Naive B cell (primary cell): Measurements from ENCODE around the gene SLC38A7. TPM values are rescaled to one million over a fixed set of nuclear protein-coding genes. Genes with fewer than 3 reads are reported as not detected.
A peak's percentile ranks its signal among the peaks of the same experiment; 100 is the strongest.
"Not testable (repeated sequence)": the region's sequence is repeated elsewhere in the genome, so short reads cannot be mapped to it uniquely, and the experiment has no call there.

Experiments
- ATAC-seq, 2 donors: fragments of 150-1000 bp; cut with Tn5 transposase; 2 replicates each; pipeline ENCODE4 v1.10.0; 2021; ENCODE audit warnings: low read depth in 2 of 2, mild to moderate bottlenecking in 2 of 2, moderate library complexity in 2 of 2
- DNase-seq: peaks from one replicate; pipeline ENCODE4 v3.0.0; 2022
- H3K27ac Mint-ChIP-seq, 6 donors: one replicate each; pipeline ENCODE4 v1.8.0; 2020 to 2022; ENCODE audit warnings: mild to moderate bottlenecking in 6 of 6, mixed read lengths in 6 of 6, moderate library complexity in 5 of 6, inconsistent platforms in 2 of 6
- H3K27me3 Mint-ChIP-seq, 3 donors: one replicate each; pipeline ENCODE4 v1.8.0; 2021 to 2022; ENCODE audit warnings: mixed read lengths in 3 of 3, mild to moderate bottlenecking in 1 of 3
- H3K36me3 Mint-ChIP-seq, 2 donors: one replicate each; pipeline ENCODE4 v1.8.0; 2020 to 2022; ENCODE audit warnings: mixed read lengths in 2 of 2, inconsistent platforms in 1 of 2, mild to moderate bottlenecking in 1 of 2
- H3K4me1 Mint-ChIP-seq, 3 donors: one replicate each; pipeline ENCODE4 v1.8.0; 2020 to 2022; ENCODE audit warnings: mixed read lengths in 3 of 3, inconsistent platforms in 1 of 3, mild to moderate bottlenecking in 1 of 3, moderate library complexity in 1 of 3
- H3K4me3 Mint-ChIP-seq, 8 donors: one replicate each; pipeline ENCODE4 v1.8.0; 2020 to 2022; ENCODE audit warnings: mild to moderate bottlenecking in 8 of 8, mixed read lengths in 8 of 8, moderate library complexity in 8 of 8, inconsistent platforms in 2 of 8
- H3K9me3 Mint-ChIP-seq, 7 donors: one replicate each; pipeline ENCODE4 v1.8.0; 2020 to 2022; ENCODE audit warnings: mixed read lengths in 7 of 7, mild to moderate bottlenecking in 5 of 7, inconsistent platforms in 2 of 7, moderate library complexity in 1 of 7
- polyA plus RNA-seq, 6 donors: library from polyadenylated mRNA; unstranded; fragments of 300-500 nt; fragmentation: Illumina TruSeq; gene quantifications; one replicate each; pipeline ENCODE4 v1.2.3, GENCODE V29; 2021; ENCODE audit warnings: low read depth in 6 of 6

Gene SLC38A7
- polyA plus RNA-seq, 6 donors from 2014 or later: 2.5 to 7.0 (median 3.6) TPM

DNA sequence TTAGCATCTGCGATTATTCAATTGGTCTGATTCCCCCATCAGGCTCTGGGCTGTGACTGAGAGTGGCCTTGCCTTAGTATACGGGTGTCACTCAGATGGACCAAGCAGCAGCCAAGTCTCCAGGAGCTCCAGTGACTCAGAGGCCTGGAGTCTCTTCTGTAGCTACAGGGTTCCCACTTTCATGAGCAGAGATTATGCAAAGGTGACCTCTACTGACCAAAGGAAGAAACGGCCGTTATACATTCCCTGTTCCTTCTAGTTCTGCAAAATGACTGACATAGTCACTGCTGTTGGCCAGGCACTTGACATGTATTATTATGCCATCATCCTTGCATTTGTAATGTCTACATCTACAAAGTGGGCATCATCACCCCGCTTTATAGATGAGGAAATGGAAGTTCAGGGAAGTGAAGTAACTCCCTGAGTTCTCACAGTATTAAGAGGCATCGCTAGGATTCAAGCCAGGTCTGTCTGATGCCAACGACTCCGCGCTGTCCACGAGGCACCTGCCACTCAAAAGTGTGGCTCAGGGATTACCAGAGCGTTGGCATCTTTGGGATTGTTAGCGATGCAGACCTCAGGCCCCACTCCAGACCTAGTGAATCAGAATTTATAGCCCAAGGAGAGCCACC, 23.3 kb downstream of the SLC38A7 start:
- no peaks in the 10 kb centered on the region for H3K27me3 Mint-ChIP-seq
- peak; percentile 51 to 67 for ATAC-seq
- DNase-seq: peak; percentile 12
- H3K36me3 Mint-ChIP-seq: peaks cover 0 to 1% of the 10 kb centered on the region in 2 donors
- no peak overlapping the region for H3K4me3 Mint-ChIP-seq
- H3K4me1 Mint-ChIP-seq: no peaks in the 10 kb centered on the region
- H3K9me3 Mint-ChIP-seq: peaks cover 0 to 1% (median 0%) of the 10 kb centered on the region in 7 donors
- H3K27ac Mint-ChIP-seq: no peak overlapping the region

DNA sequence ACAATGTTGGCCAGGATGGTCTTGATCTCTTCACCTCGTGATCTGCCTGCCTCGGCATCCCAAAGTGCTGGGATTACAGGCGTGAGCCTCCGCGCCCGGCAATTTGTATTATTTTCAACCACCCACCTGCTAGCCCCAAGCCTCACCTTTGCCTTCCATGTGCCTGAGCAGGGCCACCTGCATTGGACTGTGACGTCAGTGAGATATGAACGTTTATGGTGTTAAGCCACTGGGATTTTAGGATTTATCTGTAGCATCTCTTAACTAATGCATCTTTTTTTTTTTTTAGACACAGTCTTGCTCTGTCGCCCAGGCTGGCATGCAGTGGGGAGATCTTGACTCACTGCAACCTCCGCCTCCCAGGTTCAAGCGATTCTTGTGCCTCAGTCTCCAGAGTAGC, 24.7 kb downstream of the SLC38A7 start:
- DNase-seq, H3K27me3 Mint-ChIP-seq, H3K4me3 Mint-ChIP-seq, ATAC-seq, H3K9me3 Mint-ChIP-seq, H3K36me3 Mint-ChIP-seq, H3K4me1 Mint-ChIP-seq: not testable (repeated sequence)
- peak overlapping the region in 1 of 6 donors; percentile 71 for H3K27ac Mint-ChIP-seq

DNA sequence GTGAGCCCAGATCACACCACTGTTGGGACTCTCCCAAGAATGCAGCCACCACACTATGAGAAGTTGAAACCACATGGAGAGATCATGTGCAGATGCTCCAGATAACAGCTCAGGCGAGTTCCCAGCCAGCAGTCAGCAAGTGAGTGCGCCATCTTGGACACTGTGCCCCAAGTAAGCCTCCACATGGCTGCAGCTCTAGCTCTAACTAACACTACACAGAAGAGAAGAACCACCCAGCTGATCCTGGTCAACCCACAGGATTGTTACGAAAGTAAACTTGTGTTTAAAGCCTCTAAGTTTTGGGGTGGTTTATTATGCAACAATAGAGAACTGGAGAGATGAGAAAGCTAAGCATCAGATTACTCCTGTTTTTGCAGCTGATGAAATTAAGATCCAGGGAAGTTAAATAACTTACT, 25.8 kb downstream of the SLC38A7 start:
- no peaks in the 10 kb centered on the region for H3K36me3 Mint-ChIP-seq

DNA sequence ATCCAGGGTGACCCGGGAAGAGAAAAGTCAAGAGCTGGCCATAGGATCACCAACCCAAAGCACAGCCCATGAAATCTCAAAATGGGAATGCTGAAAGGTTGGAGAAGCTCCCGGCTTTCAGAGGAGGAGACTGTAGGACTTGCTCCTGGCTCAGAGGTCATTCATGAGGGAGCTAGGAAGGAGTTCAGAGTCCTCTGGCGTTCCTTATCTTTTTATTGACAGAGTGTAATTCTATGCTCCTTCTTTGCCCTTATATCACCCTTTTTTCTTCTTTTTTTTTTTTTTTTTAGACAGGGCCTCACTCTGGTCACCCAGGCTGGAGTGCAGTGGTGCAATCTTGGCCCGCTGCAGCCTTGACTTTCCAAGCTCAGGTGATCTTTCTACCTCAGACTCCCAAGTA, 27.7 kb downstream of the SLC38A7 start:
- Mint-ChIP-seq H3K36me3 (no peaks in the 10 kb centered on the region), H3K4me3 (no peak overlapping the region), H3K9me3 (no peaks in the 10 kb centered on the region), H3K27ac (peak overlapping the region in 1 of 6 donors; percentile 21), H3K4me1 (no peaks in the 10 kb centered on the region), H3K27me3 (peaks cover 0 to 8% (median 8%) of the 10 kb centered on the region in 3 donors)
- DNase-seq: no peak
- no peak for ATAC-seq

More for the DNA sequence above, 25.8 kb downstream of the SLC38A7 start:
- Mint-ChIP-seq H3K4me1 (no peaks in the 10 kb centered on the region), H3K4me3 (no peak overlapping the region), H3K27ac (no peak overlapping the region), H3K27me3 (peaks cover 0 to 7% (median 7%) of the 10 kb centered on the region in 3 donors), H3K9me3 (no peaks in the 10 kb centered on the region)
- DNase-seq (no peak), ATAC-seq (no peak)

DNA sequence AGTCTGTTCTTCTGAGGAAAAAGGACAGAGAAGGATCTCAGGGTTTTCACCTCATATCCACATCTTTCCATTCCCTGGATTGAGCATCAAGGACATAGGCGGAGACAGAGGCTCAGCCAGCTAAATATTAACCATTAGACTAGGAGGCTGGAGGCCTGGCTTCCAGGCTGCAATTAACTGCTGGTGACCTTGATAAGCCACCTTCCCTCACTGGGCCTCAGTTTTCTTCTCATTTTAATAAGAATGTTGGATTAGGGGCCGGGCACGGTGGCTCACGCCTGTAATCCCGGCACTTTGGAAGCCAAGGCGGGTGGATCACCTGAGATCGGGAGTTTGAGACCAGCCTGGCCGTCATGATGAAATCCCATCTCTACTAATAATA, 29.4 kb downstream of the SLC38A7 start:
- ATAC-seq: no peak
- H3K9me3 Mint-ChIP-seq: no peaks in the 10 kb centered on the region
- no peak overlapping the region for H3K27ac Mint-ChIP-seq
- peaks cover 0 to 5% (median 4%) of the 10 kb centered on the region in 3 donors for H3K4me1 Mint-ChIP-seq
- no peak for DNase-seq
- H3K27me3 Mint-ChIP-seq: peaks cover 0 to 8% (median 8%) of the 10 kb centered on the region in 3 donors
- no peak overlapping the region for H3K4me3 Mint-ChIP-seq
- H3K36me3 Mint-ChIP-seq: no peaks in the 10 kb centered on the region

DNA sequence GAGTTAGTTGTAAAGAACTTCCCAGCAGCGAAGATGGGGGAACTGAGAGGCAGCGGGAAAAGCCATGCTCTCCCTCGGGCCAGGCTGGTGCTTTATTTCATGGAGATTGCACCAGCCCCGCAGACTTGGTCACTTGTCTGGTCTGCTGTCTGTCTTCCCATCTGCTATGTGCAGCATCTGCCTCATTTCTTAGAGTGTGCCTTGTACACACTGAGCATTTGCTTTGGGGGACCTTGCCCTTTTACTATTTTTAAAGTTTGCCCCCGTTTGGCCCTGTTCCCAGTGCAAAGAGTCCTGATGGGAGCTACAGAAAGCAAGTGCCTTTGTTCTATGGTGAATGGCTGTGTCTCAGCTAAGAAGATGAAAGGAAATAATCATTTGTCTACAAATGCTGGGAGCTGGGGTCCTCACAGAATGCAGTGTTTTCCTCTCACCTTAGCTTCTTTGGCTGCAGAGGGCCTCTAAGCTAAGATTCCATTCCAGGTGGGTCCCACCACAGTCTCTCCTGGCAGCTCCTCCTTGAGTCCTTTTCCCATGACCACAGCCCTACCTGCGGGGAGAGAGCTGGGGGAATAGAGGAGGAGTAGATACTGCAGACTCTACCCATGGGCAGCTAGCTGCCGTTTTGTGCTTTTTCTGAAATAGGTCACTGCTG, 29.9 kb downstream of the SLC38A7 start:
- no peak for ATAC-seq
- peaks cover 0 to 5% (median 4%) of the 10 kb centered on the region in 3 donors for H3K4me1 Mint-ChIP-seq
- no peak overlapping the region for H3K27ac Mint-ChIP-seq
- H3K4me3 Mint-ChIP-seq: no peak overlapping the region
- H3K27me3 Mint-ChIP-seq: peaks cover 0 to 8% (median 8%) of the 10 kb centered on the region in 3 donors
- H3K36me3 Mint-ChIP-seq: no peaks in the 10 kb centered on the region
- no peak for DNase-seq
- no peaks in the 10 kb centered on the region for H3K9me3 Mint-ChIP-seq

DNA sequence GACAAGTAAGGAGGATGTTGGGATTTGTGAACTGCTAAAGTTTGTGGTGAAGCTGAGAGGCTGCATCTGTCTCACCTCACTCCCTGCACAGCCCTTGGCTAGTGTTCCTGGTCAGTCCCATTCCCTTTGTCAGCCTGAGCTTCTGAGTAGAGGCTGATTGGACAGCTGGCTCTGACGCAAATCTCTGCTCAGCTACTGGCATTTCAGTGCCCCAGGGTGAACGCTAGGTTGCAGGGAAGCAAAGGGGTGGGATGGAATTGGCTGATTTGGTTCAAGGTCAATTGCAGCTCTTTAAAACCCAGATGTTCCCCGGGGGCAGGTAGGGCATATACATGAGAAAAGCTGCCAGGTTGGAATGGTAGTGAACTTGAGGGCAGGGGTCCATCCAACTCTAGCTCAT, 31.8 kb downstream of the SLC38A7 start:
- no peak overlapping the region for H3K4me3 Mint-ChIP-seq
- peaks cover 0 to 5% (median 4%) of the 10 kb centered on the region in 3 donors for H3K4me1 Mint-ChIP-seq
- H3K27ac Mint-ChIP-seq: peak overlapping the region in 1 of 6 donors; percentile 52
- DNase-seq: no peak
- no peaks in the 10 kb centered on the region for H3K36me3 Mint-ChIP-seq
- H3K9me3 Mint-ChIP-seq: no peaks in the 10 kb centered on the region
- no peak for ATAC-seq
- peaks cover 0 to 8% (median 8%) of the 10 kb centered on the region in 3 donors for H3K27me3 Mint-ChIP-seq

DNA sequence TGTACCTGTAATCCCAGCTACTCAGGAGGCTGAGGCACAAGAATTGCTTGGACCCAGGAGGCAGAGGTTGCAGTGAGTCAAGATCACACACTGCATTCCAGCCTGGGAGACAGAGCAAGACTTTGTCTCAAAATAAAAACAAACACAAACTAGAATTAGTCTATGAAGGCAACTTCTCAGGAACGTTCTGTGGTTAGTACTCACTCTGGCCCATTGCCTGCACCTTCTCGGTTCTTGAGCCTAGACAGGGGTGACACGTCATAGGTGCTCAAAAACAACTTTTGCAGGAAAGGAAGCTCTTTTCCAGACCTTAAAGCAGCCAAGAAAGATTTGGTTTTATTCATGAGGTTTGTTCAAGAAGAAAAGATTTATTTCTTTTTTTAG, 32.6 kb downstream of the SLC38A7 start:
- Mint-ChIP-seq H3K4me3 (no peak overlapping the region), H3K36me3 (no peaks in the 10 kb centered on the region), H3K27ac (no peak overlapping the region), H3K27me3 (peaks cover 0 to 8% (median 8%) of the 10 kb centered on the region in 3 donors), H3K4me1 (peaks cover 0 to 5% (median 4%) of the 10 kb centered on the region in 3 donors), H3K9me3 (no peaks in the 10 kb centered on the region)
- ATAC-seq (no peak), DNase-seq (no peak)

DNA sequence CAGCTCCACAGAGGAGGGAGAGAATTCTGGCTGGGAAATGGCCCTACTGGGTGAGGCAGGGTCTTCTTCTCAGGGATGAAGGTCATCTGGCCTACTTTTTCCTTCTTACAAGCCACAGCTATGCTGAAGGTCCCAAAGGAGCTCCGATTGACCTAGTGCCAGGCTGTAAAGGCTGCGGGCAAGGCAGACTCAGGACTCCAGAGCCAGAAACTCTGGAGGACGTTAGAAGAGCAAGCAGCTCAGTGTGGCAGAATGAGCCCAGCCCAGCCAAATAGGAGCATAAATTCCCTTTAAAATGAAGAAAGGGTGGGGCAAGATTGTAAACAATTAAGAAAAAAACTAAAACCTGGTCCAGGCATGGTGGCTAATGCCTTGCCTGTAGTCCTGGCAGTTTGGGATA, 34.9 kb downstream of the SLC38A7 start:
- H3K4me1 Mint-ChIP-seq: peaks cover 0 to 5% (median 4%) of the 10 kb centered on the region in 3 donors
- peaks cover 3 to 8% (median 8%) of the 10 kb centered on the region in 3 donors for H3K27me3 Mint-ChIP-seq

DNA sequence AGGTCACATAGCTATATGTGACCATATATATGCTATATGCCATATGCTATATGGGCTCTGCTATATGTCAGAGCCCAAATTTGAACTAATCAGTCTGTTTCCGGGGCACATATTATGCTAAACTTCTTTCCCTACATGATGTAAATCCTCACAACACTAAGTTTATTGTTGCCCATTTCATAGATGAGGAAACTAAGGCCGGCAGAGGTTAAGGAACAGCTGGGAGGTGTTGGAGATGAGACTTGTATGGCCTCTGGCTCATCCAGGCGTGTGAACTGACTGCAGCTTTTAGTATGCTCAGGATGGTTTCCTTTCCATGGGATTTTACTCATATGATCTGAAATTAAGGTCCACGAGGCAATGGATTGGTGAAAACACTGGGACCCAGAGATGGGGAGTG, 37.5 kb downstream of the SLC38A7 start:
- Mint-ChIP-seq H3K4me3 (no peak overlapping the region), H3K9me3 (no peaks in the 10 kb centered on the region), H3K27ac (no peak overlapping the region), H3K27me3 (peaks cover 0 to 3% (median 0%) of the 10 kb centered on the region in 3 donors), H3K36me3 (no peaks in the 10 kb centered on the region), H3K4me1 (peaks cover 0 to 5% (median 4%) of the 10 kb centered on the region in 3 donors)
- no peak for DNase-seq
- ATAC-seq: no peak

More for the DNA sequence above, 34.9 kb downstream of the SLC38A7 start:
- ATAC-seq (no peak), DNase-seq (no peak)
- Mint-ChIP-seq H3K36me3 (no peaks in the 10 kb centered on the region), H3K9me3 (no peaks in the 10 kb centered on the region), H3K4me3 (no peak overlapping the region), H3K27ac (no peak overlapping the region)

DNA sequence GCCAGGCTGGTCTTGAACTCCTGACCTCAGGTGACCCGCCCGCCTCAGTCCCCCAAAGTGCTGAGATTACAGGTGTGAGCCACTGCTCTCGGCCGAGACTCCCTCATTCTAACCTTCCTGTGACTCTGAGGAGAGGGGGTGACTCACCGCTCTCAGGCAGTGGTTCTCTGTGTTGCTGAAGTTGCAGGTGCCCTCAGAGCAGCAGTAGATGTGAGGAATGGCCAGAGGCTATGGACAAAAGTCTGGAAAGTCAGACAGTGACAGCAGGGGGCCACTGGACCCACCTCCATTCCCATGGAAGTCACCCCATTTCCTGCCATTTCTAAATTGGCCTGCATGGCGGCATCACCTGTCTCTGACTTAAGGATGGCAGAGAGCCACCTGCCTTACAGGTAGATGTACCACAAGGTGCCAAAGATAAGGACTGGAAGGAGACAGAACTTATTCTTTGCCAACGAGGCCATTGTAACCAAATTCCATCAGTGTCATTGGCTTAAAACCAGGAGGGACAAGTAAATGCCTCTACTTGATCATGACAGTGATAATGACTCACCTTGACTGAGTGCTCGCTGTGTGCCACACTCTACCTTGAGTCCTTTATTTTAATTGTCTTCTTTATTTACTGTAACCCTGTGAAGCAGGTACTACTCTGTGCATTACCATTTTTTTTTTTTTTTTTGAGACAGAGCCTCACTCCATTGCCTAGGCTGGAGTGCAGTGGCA, 39.6 kb downstream of the SLC38A7 start:
- ATAC-seq (no peak), DNase-seq (no peak)
- no peak overlapping the region for H3K4me3 Mint-ChIP-seq
- H3K4me1 Mint-ChIP-seq: no peaks in the 10 kb centered on the region
- no peak overlapping the region for H3K27ac Mint-ChIP-seq
- no peaks in the 10 kb centered on the region for H3K9me3 Mint-ChIP-seq
- no peaks in the 10 kb centered on the region for H3K36me3 Mint-ChIP-seq
- H3K27me3 Mint-ChIP-seq: peaks cover 0 to 5% (median 3%) of the 10 kb centered on the region in 3 donors

DNA sequence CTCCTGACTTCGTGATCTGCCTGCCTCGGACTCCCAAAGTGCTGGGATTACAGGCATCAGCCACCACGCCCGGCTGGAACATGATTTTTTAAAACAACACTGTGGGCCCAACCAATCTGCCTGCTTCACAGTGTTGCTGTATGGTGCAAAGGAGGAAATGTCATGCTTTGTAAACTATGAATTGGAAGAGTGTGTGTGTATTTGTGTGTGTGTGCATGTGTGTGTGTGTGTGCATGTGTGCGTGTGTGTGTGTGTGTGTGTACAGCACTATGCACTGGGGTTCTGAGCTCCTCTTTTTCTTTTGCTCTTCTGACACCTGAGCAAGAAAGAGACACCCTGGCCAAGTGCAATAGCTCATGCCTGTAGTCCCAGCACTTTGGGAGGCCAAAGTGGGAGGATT, 40.5 kb downstream of the SLC38A7 start:
- peak overlapping the region in 1 of 6 donors; percentile 5 for H3K27ac Mint-ChIP-seq
- H3K27me3 Mint-ChIP-seq: peaks cover under 1 to 8% (median 3%) of the 10 kb centered on the region in 3 donors

DNA sequence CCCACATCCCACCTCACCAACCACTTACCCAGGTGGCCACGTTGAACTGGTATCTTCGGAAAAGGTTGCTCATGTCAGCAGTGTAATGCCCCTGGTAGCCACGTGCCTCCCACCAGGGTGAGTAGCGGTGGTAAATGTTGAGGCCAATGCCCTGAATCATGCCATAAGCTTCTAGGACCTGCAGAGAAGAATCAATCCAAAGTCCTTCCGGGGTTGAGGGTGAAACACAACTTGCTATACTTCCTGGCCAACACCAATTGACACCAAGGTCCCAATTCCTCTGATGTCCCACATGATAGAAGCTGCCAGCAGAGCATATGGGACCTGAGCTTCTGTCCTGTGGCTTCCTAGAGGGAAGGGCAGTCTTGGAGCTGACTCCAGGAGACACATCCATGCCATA, 43.6 kb downstream of the SLC38A7 start:
- Mint-ChIP-seq H3K27ac (no peak overlapping the region), H3K9me3 (no peaks in the 10 kb centered on the region), H3K27me3 (peaks cover 1 to 15% (median 8%) of the 10 kb centered on the region in 3 donors), H3K4me1 (no peaks in the 10 kb centered on the region), H3K4me3 (no peak overlapping the region), H3K36me3 (no peaks in the 10 kb centered on the region)
- ATAC-seq (no peak), DNase-seq (no peak)

More for the DNA sequence above, 40.5 kb downstream of the SLC38A7 start:
- H3K4me1 Mint-ChIP-seq: no peaks in the 10 kb centered on the region
- no peaks in the 10 kb centered on the region for H3K36me3 Mint-ChIP-seq
- no peaks in the 10 kb centered on the region for H3K9me3 Mint-ChIP-seq
- ATAC-seq: no peak
- DNase-seq: no peak
- no peak overlapping the region for H3K4me3 Mint-ChIP-seq

DNA sequence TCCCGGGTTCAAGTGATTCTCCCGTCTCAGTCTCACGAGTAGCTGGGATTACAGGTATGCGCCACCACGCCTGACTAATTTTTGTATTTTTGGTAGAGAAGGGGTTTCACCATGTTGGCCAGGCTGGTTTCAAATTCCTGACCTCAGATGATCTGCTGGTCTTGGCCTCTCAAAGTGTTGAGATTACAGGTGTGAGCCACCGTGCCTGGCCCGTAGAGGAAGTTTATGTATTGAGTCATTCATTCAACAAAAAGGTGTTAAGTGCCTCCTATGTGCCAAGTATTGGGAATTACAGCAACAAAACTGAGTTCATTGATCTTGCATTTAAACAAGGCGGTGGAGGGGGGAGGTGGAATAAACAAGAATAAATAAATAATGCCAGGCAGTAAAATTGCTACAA, 44.7 kb downstream of the SLC38A7 start:
- ATAC-seq (no peak), DNase-seq (no peak)
- Mint-ChIP-seq H3K27ac (peak overlapping the region in 1 of 6 donors; percentile 81), H3K4me1 (no peaks in the 10 kb centered on the region), H3K36me3 (no peaks in the 10 kb centered on the region), H3K27me3 (peaks cover 0 to 15% (median 8%) of the 10 kb centered on the region in 3 donors), H3K9me3 (no peaks in the 10 kb centered on the region), H3K4me3 (no peak overlapping the region)
